Hematopoietic multipotent progenitor cell treated with erythropoietin and hydrocortisone succinate and interleukin-3 and kit ligand, for 17 days (in vitro differentiated cells): ENCODE results near the gene RHEB.
A peak's percentile ranks its signal among the peaks of the same experiment; 100 is the strongest.

Experiments used
- DNase-seq: peaks from one replicate; pipeline ENCODE4 v3.0.0-alpha.2; 2015; ENCODE audit warnings: low spot score

RHEB gene

DNA sequence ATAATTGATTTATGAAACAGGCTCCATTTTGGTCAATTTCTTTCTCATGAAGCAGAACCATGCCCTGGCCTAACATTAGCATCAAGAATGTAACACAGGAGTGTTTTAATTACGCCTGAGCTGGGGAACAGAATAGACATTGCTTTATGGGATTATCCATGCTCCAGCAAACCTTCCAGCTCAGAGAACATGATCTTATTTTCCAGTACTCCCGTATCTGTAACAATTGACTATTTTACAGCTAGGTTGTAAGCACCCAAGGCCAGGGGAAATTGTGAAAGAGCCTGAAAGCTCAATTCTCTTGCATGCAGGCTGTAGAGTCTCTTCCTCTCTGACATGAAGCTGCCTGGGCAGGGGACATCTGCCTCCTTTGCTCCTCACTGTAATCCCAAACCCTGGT, 49.0 kb downstream of the RHEB start:
- DNase-seq: no peak

DNA sequence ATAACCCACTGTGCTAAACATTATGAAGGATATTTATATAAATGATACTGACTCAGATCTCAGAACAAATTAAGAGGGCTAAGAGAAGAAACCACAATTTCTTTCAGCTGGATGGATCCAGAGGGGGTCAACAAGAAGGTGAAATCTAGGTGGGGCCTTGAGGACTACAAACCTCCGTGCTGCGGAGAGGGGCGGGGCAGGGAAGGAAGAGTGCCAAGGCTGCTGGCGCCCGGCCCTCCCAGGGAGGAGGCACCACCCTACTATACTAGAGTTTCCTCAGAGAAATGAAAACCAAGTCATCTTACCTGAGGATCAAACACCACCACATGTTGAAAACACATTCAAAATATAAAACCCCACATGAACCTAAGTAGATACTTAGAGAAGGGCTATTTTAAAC, 50.4 kb downstream of the RHEB start:
- DNase-seq: peak; percentile 20

DNA sequence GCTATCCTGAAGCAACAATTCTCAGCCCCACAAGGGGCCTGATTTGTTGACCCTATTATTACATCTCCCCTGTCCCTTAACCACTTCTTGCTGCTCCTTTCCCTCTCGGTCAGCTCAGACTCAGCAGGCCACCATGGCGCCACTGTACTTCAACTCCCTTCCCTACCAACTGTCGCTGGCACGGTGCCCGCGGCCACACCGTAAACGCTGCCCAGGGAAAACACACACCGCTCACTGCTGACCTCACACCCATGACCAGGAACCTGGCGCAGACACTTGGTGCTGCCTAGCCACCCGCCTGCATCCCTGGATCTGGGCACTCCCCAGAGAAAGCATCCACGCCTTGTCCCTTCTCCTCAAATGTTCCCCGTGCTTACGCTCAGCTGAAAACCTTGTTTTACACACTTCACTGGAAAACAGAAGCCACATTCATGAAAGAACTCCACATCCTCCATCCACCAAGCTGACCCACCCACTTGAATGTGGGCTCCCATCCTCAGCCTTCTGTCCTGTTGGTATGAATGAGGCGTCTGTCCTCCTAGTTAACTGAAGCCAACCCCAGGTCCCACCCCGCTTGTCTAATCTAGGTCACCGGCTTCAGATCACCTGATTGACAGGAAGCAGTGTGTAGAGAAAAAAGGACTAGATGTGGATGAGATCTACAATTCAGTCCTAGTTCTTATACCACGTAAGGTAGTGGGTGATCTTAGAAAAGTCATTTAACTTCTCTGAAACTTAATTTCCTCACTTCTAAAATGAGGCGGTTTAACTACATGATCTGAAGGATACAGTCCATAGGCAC, 51.3 kb downstream of the RHEB start:
- DNase-seq: no peak

DNA sequence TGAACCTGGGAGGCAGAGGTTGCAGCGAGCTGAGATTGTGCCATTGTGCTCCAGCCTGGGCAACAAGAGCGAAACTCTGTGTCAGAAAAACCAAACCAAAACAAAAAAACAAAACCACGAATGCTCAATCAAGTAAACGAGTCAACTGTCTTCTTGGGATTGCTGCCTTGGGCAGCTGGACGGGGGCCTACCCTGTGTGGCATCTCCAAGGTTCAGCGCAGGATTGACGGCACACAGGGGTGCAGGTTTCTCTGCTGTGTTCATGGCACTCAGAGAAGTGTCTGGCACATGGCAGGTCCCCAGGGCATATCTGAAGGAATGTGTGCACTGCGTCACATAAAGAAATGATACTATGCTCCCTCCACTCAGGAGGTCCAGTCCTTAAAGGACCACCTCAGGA, 54.5 kb downstream of the RHEB start:
- DNase-seq: no peak

DNA sequence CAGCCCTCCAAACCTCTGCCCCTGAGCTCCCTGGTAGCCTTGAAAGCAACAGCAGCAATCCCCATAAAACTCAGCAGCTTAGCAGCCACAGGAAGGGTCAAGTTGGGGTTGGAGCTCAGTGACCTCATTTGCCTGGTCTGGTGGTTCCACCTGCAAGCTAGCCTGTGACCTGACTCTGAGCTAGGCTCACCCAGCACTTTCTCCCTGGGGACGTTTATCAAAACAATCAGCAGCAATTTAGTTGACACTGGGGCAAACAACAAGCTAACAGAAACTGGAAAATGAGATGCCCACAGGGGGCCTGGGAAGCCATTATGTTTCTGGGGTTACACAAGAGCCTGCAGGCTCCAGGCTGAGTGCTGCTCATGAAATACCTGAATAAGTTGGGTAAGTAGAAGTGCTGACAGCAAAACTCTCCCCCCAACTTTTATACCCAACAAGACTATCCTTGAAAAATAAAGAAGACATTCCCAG, 57.4 kb downstream of the RHEB start:
- no peak for DNase-seq

DNA sequence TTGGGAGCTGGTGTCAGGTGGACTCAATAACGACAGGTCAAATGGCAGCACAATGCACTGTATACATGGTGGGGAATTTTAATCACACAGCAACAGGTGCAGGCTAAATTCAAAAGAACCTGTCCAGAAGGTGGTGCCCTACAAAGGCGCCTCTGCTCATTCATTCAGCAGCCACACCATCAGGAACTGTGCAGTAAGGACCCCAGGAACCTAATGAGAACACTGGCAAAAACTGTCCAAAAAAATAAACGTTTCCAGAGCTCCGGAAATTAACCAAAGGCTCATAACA, 57.8 kb downstream of the RHEB start:
- DNase-seq: no peak

DNA sequence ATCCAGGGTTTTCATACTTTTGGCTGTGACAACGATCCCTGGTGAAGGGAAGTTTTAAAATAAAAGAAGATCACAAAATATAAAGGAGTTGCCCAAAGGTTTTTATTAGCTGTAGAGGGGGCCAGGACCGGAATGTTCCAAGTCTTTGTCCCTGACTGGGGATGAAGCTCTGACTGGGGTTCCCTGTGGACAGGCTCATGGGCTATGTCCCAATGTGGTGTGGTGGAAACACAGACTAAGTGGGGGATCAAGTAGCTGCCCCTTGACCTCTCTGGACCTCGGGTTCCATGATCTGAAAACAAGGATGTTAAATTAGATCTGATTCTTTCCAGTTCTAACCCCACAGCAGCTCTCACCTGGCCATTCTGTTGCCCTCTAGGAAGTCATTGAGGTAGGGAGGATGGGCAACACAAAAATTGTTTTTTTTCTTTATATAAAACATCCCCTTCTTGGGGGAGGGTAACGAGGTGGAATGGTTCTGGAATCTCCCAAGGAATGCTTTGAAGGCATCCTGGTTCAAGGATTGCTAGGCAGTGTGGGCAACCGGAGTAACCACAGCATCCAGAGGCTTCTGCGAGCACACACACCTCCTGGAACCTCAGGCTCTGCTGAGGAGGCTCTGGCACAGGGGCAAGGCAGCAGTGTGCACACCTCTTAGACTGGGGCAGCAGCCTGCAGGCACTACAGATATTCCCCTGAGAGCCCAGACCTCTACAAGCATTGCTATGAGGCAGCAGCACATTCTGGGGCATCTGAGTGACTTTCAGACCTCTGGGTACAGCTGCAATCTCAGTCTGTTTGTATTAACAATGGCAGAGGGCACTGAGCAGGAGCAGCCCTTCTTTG, 58.4 kb downstream of the RHEB start:
- DNase-seq: no peak

DNA sequence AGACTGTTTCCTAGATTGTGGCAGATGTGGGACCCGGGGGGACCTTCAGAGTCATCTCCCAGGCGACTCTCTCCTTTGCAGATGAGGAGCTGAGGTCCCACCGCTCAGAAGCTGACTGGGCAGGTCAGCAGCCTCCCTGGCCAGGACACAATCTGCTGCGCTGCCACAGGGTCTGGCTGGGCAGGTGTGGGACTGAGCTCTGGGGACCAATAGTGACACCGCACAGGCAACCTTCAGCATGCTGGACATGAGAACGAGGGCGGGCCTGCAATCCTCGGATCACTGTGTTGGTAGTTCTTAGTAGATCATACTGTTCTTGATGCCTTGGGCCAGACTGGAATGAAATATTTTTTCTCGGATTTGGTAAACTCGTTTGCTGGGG, 59.2 kb downstream of the RHEB start:
- DNase-seq: no peak

DNA sequence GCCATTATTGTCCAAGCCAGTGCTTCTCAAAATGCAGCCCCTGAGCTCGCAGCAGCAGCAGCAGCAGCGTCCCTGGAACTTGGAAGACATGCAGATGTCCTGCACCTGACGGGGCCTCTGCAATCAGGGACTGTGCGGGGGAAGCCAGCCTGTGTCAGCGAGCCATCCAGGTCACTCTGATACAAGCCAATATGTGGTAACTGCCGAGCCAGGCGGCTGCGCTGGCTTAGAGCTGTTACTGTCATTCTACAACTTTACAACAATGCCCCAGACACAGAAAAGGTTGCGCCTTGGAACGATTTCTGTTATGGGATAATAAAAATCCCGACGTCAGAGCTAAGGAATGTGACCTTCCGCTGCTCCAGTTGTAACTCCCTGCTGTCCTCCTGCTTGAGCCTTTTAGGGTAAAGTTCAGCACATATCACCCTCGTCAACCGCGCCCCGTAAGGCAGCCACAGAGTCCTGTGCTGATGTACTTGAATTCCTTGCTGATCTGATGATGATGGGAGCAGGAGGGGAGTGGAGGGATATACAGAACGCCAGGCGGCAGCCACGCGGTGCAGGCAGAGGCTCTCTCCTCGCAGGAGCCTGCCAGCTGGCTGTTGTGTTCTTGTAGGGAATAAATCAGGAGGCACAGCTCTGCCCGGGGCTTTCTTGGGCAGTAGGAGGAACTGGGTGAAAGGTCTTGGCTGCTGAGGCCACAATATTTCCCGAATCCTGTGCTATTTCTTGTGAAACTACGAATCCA, 59.8 kb downstream of the RHEB start:
- DNase-seq: no peak

DNA sequence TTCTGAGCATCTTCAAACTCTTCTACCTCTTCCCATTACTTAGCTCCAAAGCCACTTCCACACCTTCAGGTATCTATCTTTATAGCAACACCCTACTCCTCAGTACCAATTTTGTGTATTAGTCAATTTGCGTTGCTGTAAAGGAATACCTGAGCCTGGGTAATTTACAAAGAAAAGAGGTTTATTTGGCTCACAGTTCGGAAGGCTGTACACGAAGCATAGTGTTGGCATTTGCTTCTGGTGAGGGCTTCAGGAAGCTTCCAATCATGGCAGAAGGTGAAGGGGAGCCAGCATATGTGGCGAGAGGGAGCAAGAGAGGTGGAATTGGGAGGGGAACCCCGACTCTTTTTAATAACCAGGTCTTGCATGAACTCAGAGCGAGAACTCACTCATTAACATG, 62.2 kb downstream of the RHEB start:
- DNase-seq: no peak

DNA sequence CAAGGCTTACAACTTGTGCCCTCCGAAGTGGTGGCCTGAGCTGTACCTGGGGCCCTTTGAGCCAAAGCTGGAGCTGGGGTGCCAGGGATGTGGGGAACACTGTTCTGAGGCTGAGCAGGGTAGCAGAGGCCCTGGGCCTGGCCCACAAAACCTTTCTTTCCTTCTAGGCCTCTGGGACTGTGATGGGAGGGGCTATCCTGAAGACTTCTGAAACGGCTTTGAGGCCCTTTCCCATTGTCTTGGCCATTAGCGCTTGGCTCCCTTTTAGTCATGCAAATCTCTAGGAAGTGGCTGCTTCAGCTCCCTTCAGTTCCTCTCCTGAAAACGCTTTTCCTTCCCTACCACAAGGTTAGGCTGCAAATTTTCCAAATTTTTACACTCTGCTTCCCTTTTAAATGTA, 62.9 kb downstream of the RHEB start:
- DNase-seq: no peak

DNA sequence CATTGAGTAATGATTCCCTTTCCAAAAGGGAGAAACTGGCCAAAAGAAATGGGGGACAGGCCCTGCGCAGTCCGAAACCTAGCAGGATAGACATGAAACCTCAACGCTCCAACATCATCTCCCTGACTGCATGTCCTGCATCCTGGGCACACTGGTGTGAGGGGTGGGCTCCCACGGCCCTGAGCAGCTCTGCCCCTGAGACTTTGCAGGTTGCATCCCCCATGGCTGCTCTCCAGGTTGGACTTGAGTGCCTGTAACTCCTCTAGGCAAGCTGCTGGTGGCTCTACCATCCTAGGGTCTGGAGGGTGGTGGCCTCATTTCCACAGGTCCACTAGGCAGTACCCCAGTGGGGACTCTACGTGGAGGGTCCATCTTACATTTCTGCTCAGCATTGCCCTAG, 63.4 kb downstream of the RHEB start:
- no peak for DNase-seq

DNA sequence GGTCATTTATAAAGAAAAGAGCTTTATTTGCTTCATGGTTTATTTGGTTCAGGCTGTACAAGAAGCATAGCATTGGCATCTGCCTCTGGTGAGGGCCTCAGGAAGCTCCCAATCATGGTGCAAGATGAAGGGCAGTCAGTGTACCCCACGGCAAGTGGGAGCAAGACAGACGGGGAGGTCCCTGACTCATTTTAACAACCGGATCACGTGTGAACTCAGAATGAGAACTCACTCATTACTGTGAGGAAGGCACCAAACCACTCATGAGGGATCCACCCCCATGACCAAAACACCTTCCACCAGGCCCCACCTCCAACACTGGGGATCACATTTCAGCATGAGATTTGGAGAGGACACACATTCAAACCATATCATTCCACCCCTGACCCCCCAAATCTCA, 64.0 kb downstream of the RHEB start:
- DNase-seq: no peak

DNA sequence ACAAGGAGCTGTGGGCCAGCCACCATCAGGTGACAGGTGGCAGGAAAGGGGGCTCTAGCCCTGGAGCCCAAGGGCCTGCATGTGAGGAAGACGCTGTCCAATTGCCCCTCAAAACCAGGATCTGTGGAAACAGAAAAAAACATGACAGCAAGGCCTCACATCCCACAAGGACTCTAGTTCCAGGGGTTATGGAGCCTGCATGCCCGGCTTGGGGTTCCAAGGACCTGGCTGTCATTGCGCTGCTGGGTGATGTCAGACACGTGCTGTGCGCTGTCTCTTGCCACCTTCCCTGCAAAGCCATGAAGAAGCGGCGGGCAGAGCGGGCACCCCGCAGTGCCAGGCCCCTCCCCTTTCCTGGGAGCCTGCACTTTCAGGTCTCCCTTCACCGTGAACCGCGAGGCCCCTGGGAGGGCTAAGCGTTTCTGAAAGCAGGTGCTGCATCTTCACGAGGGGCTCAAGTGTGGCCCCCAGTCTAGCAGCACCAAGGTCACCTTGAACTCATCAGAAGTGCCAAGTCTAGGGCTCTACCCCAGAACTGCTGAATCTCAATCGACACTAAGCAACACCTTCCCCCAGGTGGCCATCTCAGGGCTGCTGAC, 64.7 kb downstream of the RHEB start:
- no peak for DNase-seq

DNA sequence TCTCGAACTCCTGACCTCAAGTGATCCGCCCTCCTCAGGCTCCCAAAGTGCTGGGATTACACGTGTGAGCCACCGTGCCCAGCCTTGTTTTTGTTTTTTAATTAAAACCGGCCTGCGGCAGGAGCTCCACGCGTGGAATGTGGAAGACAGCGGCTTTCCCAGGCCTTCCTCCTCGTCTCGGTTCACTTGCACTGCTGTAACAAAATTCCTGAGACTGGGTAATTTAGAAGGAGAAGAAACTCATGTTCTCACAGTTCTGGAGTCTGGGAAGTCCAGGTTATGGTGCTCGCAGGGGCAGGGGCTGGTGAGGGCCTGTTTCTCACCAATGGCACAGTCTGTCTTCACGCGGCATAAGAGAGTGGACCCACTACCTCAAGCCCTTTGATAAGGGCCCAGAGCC, 65.4 kb downstream of the RHEB start:
- no peak for DNase-seq

DNA sequence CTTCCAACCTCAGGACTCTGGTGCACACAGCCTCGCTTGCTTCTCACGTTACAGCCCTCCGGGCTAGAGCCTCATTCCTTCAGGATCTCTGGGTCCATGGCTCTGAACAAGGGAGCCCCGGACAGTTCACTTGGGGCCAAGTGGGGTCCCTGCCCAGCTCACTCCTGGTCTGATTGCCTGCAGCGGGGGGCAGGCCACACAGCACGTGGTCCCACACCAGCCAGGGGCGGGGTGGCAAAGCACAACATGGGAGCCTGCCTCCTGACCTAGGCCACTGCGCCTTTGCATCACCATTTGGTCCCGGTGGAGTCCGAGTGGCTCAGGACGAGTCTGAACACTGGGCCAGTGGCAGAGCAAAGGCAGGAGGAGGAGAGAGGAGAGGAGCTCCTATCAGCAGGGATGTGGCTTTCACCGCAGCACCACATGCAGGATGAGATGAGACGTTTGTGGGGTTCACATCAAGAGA, 66.3 kb downstream of the RHEB start:
- DNase-seq: no peak

DNA sequence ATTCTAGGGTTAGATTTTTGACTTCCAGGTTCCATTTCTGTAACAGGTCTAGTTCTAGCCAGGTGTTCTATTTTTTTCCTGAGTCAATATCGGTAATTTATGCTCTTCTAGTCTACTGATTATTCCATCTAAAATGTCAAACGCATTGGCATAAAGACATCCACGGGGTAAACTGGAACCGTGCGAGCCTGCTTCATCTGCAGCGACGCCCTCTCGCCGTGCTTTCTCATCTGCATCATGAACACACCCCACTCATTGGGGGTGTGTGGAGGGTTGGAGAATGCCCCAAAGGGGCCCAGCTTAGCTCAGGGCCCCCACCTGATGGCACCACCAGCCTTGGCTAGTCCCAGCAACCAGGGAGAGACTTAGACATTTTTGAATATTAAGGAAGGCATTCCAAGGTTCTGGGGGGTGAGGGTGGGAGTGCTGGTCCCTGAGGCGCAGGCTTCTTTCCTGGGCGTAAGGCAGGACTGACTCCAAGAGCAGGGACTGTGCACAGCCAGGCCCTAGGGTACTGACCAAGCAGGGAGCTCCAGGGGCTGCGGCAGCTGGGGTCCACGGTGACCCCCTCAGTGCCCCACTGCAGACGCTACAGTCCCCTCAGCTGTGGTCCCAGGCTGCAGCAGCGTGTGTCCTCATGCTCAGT, 66.9 kb downstream of the RHEB start:
- no peak for DNase-seq

DNA sequence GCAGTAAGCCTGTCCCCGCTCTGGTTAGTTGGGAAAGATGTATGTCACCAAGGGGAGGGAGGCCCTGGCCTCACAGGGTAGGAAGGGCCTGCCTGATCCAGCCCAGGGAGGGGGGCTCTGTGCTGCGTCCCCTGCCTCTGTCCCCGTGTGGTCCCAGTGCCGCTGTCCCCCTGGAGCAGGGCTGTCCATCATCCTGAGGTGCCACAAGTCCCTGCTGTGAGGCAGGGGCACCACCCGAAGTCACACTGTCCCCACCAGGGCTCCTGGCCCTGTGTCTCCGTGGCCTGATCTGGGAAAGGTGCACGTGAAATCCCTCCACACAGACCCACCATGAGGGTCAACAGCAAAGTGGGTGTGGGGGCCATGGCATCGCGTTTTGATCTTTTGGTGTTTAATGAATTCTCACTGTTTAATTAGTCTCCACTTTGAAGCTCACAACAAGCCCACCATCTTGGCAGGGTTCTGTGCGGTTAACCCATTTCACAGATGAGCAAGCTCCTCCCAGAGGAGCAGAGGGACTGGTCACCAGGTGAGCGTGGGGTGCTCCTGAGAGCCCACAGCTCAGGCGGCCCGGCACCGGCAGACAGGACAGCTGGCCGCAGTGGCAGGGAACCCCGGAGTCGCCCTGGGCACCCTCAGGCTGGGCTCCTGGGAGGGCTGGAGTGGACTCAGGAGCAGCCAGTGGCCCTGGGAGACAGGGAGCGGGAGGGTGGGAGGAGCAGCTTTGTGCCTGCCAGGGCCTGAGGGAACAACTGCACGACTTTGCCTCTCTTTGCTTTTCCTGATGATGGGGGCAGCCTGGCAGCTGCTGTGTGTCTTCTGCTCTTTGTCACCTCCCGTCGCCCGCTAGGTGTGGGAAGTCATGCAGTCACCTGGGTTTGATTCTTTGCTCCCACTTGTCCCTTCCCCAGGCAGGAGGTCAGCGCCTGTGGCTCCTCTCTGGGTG, 67.8 kb downstream of the RHEB start:
- no peak for DNase-seq

DNA sequence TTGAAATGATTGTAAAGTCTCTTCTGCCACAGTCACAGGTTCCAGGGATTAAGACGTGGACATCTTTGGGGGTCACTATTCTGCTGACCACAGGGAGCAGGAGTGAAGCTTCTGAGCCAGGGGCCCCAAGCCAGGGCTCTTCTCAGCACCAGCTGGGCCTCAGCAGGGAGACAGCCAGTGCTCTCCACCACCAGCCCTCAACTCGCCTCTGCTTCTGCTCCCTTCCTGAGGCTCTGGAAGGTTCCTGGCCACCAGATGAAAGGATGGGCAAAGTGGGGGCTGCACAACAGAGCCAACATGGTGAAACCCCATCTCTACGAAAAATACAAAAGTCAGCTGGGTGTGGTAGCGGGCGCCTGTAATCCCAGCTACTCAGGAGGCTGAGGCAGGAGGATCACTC, 68.5 kb downstream of the RHEB start:
- no peak for DNase-seq

DNA sequence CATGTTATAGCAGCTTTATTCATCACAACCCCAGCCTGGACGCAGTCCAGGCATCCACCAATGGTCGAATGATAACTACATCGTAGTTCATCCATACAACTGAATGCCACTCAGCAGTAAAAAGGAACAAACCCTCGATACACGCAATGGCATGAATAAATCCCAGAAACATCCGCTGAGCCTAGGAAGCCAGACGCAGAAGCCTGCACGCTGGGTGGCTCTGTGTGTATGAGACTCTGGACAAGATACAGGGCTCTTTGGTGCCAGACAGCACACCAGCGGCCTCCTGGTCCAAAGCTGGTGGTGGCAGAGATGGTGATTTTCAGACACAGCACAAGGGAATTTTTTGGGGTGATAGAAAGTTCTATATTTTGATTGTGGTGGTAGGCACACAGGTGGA, 69.7 kb downstream of the RHEB start:
- no peak for DNase-seq
